OCI-LY1 (cell line): ENCODE results near the gene MNAT1.

Experiments used
- H2AFZ ChIP-seq: fragments of 200-600 bp; sonication (generic), shearing (Covaris generic); 2 replicates; pipeline ENCODE4 v1.6.0; 2014; ENCODE audit warnings: antibody characterized with exemption, mild to moderate bottlenecking, low read length
- H3F3A ChIP-seq: fragments of 200-600 bp; sonication (generic), shearing (Covaris generic); 2 replicates; pipeline ENCODE4 v1.6.0; 2014; ENCODE audit warnings: mild to moderate bottlenecking, antibody characterized with exemption, low read length, moderate library complexity; ENCODE audit not compliant: insufficient read depth
- H3K27ac ChIP-seq: fragments of 200-600 bp; sonication (generic); 2 replicates; pipeline ENCODE4 v1.5.1; 2014; ENCODE audit warnings: low read length, mixed run types, mild to moderate bottlenecking, low read depth; ENCODE audit not compliant: poor library complexity, severe bottlenecking
- H3K27me3 ChIP-seq: fragments of 200-600 bp; sonication (generic); 2 replicates; pipeline ENCODE4 v1.6.0; 2014; ENCODE audit warnings: antibody characterized with exemption, mild to moderate bottlenecking, low read length, moderate library complexity; ENCODE audit not compliant: insufficient read depth
- H3K36me3 ChIP-seq: fragments of 200-600 bp; sonication (generic); 2 replicates; pipeline ENCODE4 v1.6.1; 2014; ENCODE audit warnings: mild to moderate bottlenecking, antibody characterized with exemption, low read length, moderate library complexity, mixed read lengths; ENCODE audit not compliant: insufficient read depth
- H3K4me1 ChIP-seq: fragments of 200-600 bp; sonication (generic); 2 replicates; pipeline ENCODE4 v1.5.1; 2014; ENCODE audit warnings: mild to moderate bottlenecking, low read length, moderate library complexity; ENCODE audit not compliant: insufficient read depth, severe bottlenecking
- H3K4me2 ChIP-seq: fragments of 200-600 bp; sonication (generic), shearing (Covaris generic); 2 replicates; pipeline ENCODE4 v1.6.1; 2014; ENCODE audit warnings: low read length
- H3K4me3 ChIP-seq: fragments of 200-600 bp; sonication (generic); 2 replicates; pipeline ENCODE4 v1.5.1; 2014; ENCODE audit warnings: low read length, low read depth, mild to moderate bottlenecking, mixed read lengths; ENCODE audit not compliant: poor library complexity, severe bottlenecking
- H3K79me2 ChIP-seq: fragments of 200-600 bp; shearing (Covaris generic); 2 replicates; pipeline ENCODE4 v1.6.1; 2016; ENCODE audit warnings: mixed run types, low read length, mixed read lengths; ENCODE audit not compliant: insufficient read depth
- H3K9ac ChIP-seq: fragments of 200-600 bp; sonication (generic), shearing (Covaris generic); 2 replicates; pipeline ENCODE4 v1.6.1; 2014; ENCODE audit warnings: mild to moderate bottlenecking, low read length, mixed read lengths
- H3K9me2 ChIP-seq: fragments of 200-600 bp; sonication (generic), shearing (Covaris generic); 2 replicates; pipeline ENCODE4 v1.6.1; 2014; ENCODE audit warnings: low read depth, mild to moderate bottlenecking, low read length, mixed read lengths
- H3K9me3 ChIP-seq: fragments of 200-600 bp; shearing (Covaris generic); 2 replicates; pipeline ENCODE4 v1.6.1; 2014; ENCODE audit warnings: low read length, mixed read lengths
- H4K20me1 ChIP-seq: fragments of 200-600 bp; sonication (generic), shearing (Covaris generic); 2 replicates; pipeline ENCODE4 v1.6.0; 2016; ENCODE audit warnings: mild to moderate bottlenecking, low read length; ENCODE audit not compliant: insufficient read depth
- EZH2 ChIP-seq: fragments of 200-600 bp; sonication (generic), shearing (Covaris generic); IDR thresholded peaks from 2 replicates; pipeline ENCODE4 v1.8.0; 2017; ENCODE audit warnings: borderline replicate concordance, mixed run types, mild to moderate bottlenecking, antibody characterized with exemption, low read length, moderate library complexity, mixed read lengths
- TF ChIP-seq, protein P1 (sequence below): fragments of 200-600 bp; sonication (generic), shearing (Covaris generic); IDR thresholded peaks from 2 replicates; pipeline ENCODE4 v1.5.1; 2017; ENCODE audit warnings: mild to moderate bottlenecking, antibody characterized with exemption, low read length, moderate library complexity, mixed read lengths

MNAT1 gene

DNA sequence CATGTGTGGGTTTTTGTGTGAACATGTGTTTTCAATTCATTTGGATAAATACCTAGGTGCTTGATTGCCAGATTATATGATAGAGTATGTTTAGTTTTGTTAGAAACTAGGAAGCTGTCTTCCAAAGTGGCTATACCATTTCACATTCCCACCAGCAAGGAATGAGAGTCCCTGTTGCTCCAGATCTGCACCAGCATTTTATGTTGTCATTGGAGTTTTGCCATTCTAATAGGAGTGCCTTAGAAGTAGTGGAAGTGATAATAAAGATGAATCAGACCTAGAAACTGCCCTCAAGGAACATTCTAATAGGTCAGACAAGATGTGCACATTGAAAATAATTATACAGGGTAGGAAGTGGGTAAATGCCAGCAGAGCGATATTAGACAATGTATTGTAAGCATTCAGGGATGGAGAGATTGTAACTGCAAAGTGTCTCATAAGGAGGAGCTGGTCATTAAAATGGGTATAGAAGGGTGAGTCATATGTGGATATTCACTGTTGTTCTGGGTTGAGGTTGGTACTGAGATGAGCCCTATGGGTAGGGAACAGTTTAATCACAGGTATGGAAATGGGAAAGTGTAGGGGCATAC is 71.4 kb downstream of the MNAT1 start:
- Histone ChIP-seq H3K4me2 (no peak overlapping the region), H3K36me3 (peaks cover 13% of the 10 kb centered on the region), H4K20me1 (no peaks in the 10 kb centered on the region), H2AFZ (no peak overlapping the region), H3K9ac (no peak overlapping the region), H3K9me3 (no peaks in the 10 kb centered on the region), H3K4me3 (no peak overlapping the region), H3K9me2 (no peaks in the 10 kb centered on the region), H3F3A (no peaks in the 10 kb centered on the region; the same call in 1 of the 2 replicates), H3K79me2 (no peaks in the 10 kb centered on the region), H3K27me3 (no peaks in the 10 kb centered on the region), H3K4me1 (no peaks in the 10 kb centered on the region), H3K27ac (no peak overlapping the region)
- TF ChIP-seq, protein P1, sequence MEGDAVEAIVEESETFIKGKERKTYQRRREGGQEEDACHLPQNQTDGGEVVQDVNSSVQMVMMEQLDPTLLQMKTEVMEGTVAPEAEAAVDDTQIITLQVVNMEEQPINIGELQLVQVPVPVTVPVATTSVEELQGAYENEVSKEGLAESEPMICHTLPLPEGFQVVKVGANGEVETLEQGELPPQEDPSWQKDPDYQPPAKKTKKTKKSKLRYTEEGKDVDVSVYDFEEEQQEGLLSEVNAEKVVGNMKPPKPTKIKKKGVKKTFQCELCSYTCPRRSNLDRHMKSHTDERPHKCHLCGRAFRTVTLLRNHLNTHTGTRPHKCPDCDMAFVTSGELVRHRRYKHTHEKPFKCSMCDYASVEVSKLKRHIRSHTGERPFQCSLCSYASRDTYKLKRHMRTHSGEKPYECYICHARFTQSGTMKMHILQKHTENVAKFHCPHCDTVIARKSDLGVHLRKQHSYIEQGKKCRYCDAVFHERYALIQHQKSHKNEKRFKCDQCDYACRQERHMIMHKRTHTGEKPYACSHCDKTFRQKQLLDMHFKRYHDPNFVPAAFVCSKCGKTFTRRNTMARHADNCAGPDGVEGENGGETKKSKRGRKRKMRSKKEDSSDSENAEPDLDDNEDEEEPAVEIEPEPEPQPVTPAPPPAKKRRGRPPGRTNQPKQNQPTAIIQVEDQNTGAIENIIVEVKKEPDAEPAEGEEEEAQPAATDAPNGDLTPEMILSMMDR = no peak
- no peak for TF ChIP-seq EZH2

DNA sequence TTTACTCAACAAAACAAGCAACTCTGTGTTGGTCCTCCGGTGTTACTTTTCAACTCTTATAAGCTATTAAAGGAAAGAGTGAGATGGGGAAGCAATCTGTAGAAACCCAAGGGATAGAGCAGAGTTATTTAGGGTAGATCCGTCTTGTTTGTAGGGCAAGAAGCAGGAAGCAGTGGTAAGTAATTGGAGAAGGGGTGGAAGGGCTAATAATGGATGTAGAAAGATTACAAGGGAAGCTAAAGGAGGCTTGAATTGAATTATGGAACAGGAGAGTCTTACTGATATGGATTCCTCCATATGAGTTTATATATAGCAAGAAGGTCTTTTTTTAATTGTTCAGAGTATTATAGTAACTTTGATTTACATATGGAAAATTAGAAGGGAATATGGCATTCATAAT is 72.7 kb downstream of the MNAT1 start:
- H4K20me1 ChIP-seq = no peaks in the 10 kb centered on the region
- no peaks in the 10 kb centered on the region for H3K27me3 ChIP-seq
- no peaks in the 10 kb centered on the region for H3K4me1 ChIP-seq
- H3F3A ChIP-seq = no peaks in the 10 kb centered on the region; the same call in 1 of the 2 replicates
- H3K9me3 ChIP-seq = no peaks in the 10 kb centered on the region
- TF ChIP-seq, protein P1 = no peak
- no peak for TF ChIP-seq EZH2
- no peak overlapping the region for H3K4me2 ChIP-seq
- no peaks in the 10 kb centered on the region for H3K9me2 ChIP-seq
- no peak overlapping the region for H2AFZ ChIP-seq
- H3K4me3 ChIP-seq = no peak overlapping the region
- no peak overlapping the region for H3K9ac ChIP-seq
- no peak overlapping the region for H3K27ac ChIP-seq
- H3K36me3 ChIP-seq = peaks cover 17% of the 10 kb centered on the region
- H3K79me2 ChIP-seq = no peaks in the 10 kb centered on the region

DNA sequence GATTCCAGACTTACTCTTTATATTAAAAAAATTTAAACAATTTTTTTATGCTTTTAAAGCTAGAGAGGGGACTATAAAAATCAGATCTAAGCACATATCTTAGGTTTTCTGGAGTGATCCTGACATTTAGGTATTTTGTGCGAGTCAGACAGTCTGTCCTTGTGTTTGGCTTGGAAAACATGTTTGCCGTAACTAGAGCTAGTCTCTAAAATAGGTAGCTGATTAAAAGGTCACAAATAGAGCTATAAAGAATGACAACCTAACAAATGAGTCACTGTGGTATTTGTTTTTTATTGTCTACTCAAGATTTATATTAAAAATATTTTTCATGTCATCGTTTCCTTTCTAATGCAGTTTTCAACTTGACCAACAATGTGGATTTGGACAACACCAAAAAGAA is 73.4 kb downstream of the MNAT1 start:
- Histone ChIP-seq H3F3A (no peaks in the 10 kb centered on the region; the same call in 1 of the 2 replicates), H3K27me3 (no peaks in the 10 kb centered on the region), H3K9ac (no peak overlapping the region), H3K9me2 (no peaks in the 10 kb centered on the region), H3K9me3 (no peaks in the 10 kb centered on the region), H3K4me1 (no peaks in the 10 kb centered on the region), H3K4me2 (no peak overlapping the region), H3K79me2 (no peaks in the 10 kb centered on the region), H2AFZ (no peak overlapping the region), H3K27ac (no peak overlapping the region), H3K4me3 (no peak overlapping the region), H4K20me1 (no peaks in the 10 kb centered on the region), H3K36me3 (peaks cover 24% of the 10 kb centered on the region)
- TF ChIP-seq, protein P1 = no peak
